ENCODE results near the gene RNF220.

The RNF220 gene

DNA sequence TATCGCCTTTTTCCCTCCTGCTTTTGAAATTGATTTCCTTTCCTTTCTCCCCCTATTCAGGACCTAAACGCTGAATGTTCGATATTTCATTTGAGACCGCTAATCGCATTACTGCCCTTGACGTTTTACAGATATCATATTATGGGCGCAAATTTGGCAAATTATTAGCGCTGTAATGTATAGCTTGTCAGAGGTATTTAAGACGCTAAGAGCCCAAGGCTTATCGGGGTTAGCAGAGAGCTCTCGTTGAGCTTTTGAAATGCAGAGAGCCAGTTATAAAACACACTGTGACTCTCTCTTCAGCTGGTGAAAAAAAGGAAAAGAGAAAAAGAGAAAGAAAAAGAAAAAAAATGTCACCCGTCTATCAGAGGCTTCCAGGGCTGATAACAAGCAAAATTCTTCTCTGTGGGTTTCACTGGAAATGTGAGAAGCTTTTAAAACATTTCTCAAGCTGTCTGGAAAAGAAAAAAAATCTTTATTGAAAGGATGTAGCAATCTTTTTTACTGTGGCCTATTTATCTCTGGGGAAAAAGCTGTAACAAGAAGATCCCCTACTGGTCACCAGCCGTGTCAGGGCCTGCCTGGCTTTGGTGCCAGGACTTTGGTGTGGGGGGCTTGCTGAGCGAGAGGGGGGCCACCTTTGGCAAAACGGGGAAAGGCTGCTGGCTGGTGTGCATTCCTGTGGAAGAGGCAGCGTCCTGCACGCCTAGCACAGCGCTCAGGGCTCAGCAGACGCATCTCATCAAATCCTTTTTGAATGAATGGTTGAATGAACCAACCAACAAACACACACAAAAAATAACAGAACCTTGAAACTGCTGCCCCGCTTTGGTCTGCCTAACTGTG is 119.8 kb downstream of the RNF220 start:
- no peak for DNase-seq

DNA sequence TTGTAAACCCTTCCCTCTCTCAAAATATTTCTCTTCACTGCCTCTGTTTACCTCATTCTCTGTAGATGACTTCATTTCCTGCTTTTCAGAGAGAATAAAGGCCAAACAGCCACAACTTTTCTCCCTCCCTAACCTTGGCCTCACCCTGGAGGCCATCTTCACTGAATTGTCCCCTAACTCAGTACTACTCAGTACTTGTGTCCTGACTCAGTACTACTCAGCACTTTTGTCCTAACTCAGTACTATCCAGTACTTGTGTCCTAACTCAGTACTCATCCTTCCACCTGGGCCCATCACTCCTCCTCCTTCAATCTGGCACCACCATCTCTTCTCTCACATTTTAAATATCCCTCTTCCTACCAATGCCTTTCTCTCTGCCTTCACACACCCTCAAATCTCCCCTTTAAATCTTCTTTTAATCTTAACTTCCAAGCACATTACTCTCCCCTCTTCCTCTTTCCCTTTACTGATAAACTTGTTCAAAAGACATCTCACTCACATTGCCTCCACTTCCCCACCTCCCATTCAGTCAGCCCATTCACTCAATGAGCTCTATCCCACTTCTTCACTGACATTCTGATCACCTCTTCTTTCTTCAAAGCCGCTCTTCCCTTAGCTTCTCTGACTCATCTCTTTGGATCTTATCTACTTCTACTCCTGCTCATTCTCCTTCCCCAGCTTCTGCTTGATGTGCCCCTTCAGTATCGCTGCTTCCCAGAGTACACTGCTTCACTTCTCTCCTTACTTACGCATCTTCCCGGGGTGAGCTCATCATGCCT is 121.4 kb downstream of the RNF220 start:
- no peak for DNase-seq

DNA sequence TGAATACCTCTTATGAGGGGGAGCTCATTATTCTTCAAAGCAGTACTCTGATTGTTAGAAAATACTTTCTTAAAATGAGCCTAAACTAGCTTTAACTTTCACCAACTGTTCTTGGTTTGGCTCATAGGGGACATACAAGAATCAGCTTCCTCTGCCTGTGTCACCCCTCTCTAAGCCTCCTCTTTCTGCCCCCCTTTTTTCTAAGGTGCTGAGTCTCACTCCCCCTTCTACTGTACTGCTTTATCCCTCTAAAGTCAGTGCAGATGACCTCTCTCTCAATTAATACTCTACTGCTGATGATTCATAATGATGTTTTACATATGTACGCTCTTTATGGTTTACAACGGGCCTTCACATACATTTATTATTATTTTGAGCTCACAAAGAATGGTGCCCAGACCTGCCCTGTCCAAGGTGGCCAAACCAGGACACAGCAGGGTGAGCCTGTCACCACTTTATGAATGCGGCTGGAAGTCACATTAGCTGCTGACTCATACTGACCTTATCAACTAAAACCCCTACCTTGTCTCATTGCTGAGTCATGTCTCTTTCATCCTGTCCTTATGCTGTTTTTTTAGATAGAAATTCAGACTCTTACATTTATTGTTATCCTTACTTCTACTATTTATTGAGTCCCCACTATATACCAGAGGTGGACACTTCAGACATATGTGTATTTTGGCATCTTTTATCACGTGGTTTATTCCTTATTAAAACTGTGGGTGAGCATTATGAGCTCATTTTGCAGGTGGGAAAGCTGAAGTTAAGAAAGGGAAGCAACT is 126.9 kb downstream of the RNF220 start:
- DNase-seq: no peak

DNA sequence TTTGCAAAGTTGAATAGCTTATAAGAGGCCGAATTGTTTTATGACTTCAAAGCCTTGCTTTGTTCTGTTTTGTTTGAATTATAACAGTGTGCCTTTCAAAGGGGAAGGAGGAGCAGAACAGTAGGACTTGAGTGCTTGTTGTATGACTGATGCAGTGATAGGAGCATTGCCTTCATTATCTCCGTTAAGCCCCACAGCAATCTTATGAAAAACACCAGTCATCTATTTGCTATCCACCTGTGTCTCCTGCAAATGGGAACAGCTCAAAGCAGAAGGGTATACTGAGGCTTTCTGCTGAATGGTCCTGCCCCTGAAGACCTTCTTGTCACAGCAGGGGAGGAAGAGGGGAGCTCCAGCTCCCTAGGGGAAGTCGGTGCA is 127.5 kb downstream of the RNF220 start:
- DNase-seq: no peak

DNA sequence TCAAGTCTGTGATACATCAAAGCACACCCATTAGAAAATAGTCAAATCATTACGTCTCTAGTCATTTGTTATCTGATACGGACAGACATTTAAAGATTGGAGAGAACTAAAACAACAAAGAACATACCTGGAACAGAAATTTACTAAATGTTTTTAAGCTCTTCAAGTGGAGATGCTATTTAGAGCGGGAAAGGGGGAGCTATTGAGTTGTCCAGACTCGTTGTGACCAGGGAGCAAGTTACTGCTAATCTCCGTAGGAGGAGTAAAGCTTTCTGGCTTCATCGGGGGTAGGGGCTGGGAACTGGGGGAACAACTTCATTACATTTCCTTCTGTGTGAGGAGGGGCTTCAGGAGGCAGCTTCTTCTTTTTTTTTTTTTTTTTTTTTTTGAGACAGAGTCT is 129.7 kb downstream of the RNF220 start:
- DNase-seq: no peak

GRCh38 chr1:44536357-44537209 is 131.5 kb downstream of the RNF220 start:
- DNase-seq: no peak

- no peak for DNase-seq
Measured at GRCh38 chr1:44537538-44537937, 132.5 kb downstream of the RNF220 start.

- no peak for DNase-seq
Measured at GRCh38 chr1:44537956-44538355, 132.9 kb downstream of the RNF220 start.

DNA sequence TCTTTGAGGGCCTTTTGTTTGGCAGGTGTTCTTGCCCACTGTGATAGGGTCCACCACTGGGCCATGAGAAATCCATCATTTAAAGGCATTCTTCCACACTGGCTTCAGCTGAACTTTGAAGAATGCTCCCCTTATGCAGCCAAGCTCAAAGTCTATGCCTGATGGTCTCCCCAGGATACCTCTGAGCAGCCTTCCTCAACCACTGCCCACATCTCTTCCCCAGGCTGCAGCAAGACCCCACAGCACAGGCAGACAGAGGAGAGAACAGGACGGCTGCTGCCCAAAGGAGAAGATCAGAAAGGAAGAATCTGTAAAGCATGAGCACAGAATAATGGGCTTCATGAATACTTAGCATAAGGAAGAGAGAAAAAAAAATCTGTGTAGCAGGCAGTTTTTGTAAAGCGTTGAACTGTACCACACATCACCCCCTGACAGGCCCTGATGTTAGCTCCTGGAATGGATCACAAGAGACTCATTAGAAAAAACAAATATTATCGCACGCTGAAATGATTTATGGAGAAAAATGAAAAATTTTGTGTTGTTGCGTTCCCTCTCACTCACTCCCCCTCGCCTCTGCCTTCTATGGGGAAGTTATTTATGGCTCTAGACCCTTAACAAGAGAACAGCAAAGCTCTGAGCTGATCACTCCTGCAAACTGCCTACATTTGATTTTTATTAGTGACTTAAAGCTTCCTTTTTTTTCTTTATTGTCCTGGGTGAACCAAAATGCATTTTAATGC is 135.1 kb downstream of the RNF220 start:
- no peak for DNase-seq

- no peak for DNase-seq
Measured at GRCh38 chr1:44542420-44543063, 137.5 kb downstream of the RNF220 start.

DNA sequence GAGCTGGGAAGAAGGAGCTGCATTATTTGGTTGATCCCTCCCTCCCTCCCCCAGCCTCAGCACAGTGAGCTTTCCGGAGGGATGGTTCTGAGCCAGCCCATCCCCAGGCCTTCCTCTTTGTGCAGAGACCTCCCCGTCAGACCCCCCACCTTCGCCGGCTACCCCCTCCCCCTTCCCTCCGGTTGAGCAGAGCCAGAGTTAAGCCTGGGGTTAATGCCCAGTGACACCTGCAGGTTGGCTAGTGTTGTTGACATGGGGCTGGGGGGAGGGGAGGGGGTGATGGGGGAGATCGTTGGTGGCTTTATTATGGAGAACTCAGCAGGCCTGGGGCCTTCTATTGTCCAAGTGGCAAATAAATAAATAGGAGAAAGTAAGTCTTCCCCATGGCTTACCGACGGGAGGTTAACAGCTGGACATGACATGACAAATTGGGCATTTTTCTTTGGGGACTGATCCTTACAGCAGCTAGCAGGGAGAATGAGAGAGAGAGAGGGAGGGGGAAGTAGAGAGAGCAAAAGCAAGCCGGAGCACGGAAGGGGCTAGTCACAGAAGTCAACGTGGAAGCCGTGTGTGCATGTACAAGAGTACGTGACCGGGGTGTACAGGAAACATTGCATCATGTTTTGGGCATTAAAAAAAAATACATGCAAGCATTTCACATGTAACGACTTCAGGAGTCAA is 138.1 kb downstream of the RNF220 start:
- no peak for DNase-seq

DNA sequence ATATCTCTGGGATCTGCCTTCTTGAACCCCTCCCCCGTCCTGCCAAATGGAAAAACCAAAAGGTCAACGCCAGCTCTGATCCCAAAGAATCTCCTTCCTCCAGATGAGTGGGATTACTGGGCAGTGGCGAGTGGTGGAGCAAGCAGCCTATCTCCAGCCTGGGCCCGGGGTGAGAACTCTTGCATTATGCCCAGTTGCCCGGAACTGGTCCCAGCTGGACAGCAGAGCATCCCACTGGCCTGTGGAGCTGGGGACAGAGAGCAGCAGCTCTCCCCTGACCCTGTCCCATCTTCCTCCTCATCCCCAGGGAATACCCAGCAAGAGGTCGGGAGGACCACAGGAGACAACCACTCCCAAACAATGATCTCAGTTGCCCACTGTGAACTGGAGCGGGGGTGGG is 138.7 kb downstream of the RNF220 start:
- no peak for DNase-seq

- no peak for DNase-seq
Measured at GRCh38 chr1:44544960-44545359, 139.9 kb downstream of the RNF220 start.

DNA sequence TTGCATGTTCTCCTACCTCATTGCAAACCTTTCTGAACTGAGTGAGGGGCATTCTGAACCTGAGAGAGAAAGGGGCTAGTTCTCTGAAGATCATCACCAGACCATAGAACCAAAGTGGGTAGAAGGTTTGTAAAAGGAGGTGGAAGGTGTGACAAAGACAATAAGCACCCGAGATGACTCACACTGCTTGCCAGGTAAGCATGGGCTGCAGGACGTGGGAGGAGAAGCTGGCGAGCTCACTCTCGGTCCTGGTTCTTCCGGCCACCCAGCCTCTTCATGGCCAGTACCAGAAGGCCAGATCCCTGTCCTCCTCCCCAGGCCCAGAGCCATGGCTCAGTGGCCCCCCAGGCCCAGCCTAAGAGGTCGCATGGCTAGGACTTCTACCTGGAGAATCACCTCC is 140.9 kb downstream of the RNF220 start:
- no peak for DNase-seq

GRCh38 chr1:44546403-44547053 is 141.5 kb downstream of the RNF220 start:
- DNase-seq: no peak

GRCh38 chr1:44547361-44547760 is 142.3 kb downstream of the RNF220 start:
- DNase-seq: no peak

DNA sequence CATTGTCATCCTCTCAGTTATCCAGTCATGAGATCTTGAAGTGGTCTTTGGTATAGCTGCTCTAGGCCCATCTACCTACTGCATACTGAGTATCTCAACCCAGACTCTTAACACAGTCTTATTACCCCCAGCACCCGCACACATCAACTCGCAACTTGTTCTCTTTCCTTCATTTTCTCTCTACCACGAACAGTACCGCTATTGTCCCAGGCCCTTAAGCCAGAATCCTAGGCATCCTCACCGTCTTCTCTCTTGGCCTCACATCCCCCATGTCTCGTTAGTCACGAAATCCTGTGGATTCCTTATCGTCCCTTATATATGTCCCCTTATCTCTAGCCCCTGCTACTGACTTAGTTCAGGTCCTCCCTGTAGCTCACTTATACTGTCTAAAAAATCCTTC is 142.8 kb downstream of the RNF220 start:
- no peak for DNase-seq

- no peak for DNase-seq
Measured at GRCh38 chr1:44549510-44549909, 144.5 kb downstream of the RNF220 start.

DNA sequence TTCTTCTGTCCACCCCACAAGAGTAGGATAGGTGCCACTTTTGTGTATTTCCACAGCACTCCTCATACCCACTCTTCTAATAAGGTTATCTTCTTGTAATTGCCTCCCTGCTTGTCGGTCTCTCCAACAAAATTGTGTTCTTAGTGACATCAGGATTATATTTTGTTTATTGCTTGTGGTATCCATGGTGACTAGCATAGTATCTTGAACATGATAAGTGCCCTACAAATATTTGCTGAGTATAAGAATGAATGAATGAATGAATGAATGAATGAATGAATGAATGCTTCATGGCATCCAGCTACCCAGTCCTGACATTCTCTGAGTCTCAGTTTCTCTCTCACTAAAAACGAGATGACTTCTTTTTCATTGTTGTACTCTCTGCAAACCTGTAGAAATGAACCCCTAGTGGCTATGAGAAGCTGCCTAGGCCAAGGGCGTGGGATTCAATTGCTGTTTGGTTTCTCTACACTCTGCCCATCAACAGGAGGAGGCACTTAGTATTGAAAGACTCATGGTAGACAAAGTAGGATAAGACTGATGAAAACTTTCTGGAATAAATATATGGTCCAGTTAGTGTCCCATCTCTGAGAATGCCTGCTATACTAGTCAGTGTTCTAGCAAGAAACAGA is 148.2 kb downstream of the RNF220 start:
- no peak for DNase-seq

DNA sequence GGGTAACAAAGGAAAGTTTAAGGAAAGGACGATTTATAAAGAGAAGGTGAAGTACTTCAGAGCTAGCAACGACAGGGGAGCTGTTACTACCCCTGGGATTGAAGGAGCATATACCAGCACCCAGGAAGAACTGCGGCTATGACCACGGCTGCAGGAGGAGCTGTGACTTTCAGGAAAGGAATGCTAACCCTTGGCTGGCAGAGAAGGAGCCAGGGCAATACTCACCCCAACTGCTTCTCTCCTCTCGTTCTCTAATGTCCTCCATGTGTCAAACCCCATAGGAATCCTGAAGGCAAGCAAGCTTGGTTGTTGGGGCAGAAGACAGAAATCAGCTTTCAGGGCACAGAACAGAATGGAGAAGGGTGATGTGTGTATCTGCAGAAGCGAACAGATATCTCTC is 148.7 kb downstream of the RNF220 start:
- DNase-seq: no peak

Data from cerebellar nuclear complex (tissue), 1 donor.